ES-I3 (cell line): ENCODE measurements around the gene LIN54.

ENCODE experiments used
- H3K36me3 ChIP-seq: 2 replicates; pipeline ENCODE4 v1.6.1; 2013; ENCODE audit warnings: mild to moderate bottlenecking, low read length, control low read depth, moderate library complexity; ENCODE audit not compliant: insufficient read depth
- H3K4me1 ChIP-seq: 2 replicates; pipeline ENCODE4 v1.6.1; 2013; ENCODE audit warnings: mild to moderate bottlenecking, control low read depth, low read length; ENCODE audit not compliant: insufficient read depth
- H3K9ac ChIP-seq: 2 replicates; pipeline ENCODE4 v1.6.1; 2013; ENCODE audit warnings: low read depth, mild to moderate bottlenecking, low read length, moderate library complexity
- H3K9me3 ChIP-seq: 2 replicates; pipeline ENCODE4 v1.6.1; 2013; ENCODE audit warnings: mild to moderate bottlenecking, low read length, moderate library complexity; ENCODE audit not compliant: control insufficient read depth, insufficient read depth

The LIN54 gene

GRCh38 chr4:82885410-82885809, 125.2 kb downstream of the LIN54 start:
- Histone ChIP-seq H3K4me1 (no peaks in the 10 kb centered on the region), H3K36me3 (no peaks in the 10 kb centered on the region), H3K9me3 (no peaks in the 10 kb centered on the region), H3K9ac (no peak overlapping the region)
